WTC11 (cell line): ENCODE measurements around the gene PALMD. TPM values are rescaled to one million over a fixed set of nuclear protein-coding genes. Genes with fewer than 3 reads are reported as not detected.

Source experiments
- ATAC-seq: fragments of 200-7000 bp; cut with Tn5 transposase; 2 replicates; pipeline ENCODE4 v1.10.0; 2021; ENCODE audit warnings: mild to moderate bottlenecking, moderate library complexity
- CTCF ChIA-PET: fragments of 300-600 bp; sonication (Branson Sonifier 250); formaldehyde crosslinking; loops from one replicate; lab custom pipeline; 2021; ENCODE audit warnings: antibody characterized with exemption; lab: Charles Lee
- POLR2A ChIA-PET: fragments of 350-600 bp; sonication (Branson Sonifier 250); formaldehyde crosslinking; loops from one replicate; lab custom pipeline; 2021; ENCODE audit warnings: antibody characterized with exemption; lab: Charles Lee
- DNase-seq: peaks from one replicate; pipeline ENCODE4 v3.0.0; 2021; ENCODE audit warnings: low spot score
- H3K27ac Mint-ChIP-seq: 2 replicates; pipeline ENCODE4 v1.8.0; 2021; ENCODE audit warnings: mixed read lengths
- H3K27me3 Mint-ChIP-seq: 2 replicates; pipeline ENCODE4 v1.8.0; 2021; ENCODE audit warnings: low read depth, mild to moderate bottlenecking, moderate library complexity, mixed read lengths
- H3K36me3 Mint-ChIP-seq: 2 replicates; pipeline ENCODE4 v1.8.0; 2021; ENCODE audit warnings: mixed read lengths
- H3K4me1 Mint-ChIP-seq: 2 replicates; pipeline ENCODE4 v1.8.0; 2022; ENCODE audit warnings: mixed read lengths
- H3K4me3 Mint-ChIP-seq: 2 replicates; pipeline ENCODE4 v1.8.0; 2021; ENCODE audit warnings: mild to moderate bottlenecking, moderate library complexity, mixed read lengths
- H3K9me3 Mint-ChIP-seq: 2 replicates; pipeline ENCODE4 v1.8.0; 2021; ENCODE audit warnings: mixed read lengths
- AR ChIP-seq: fragments of 250-450 bp; sonication (Bioruptor Pico); IDR thresholded peaks from 2 replicates; pipeline ENCODE4 v1.9.0; 2021; ENCODE audit warnings: mild to moderate bottlenecking
- ATF1 ChIP-seq: sonication (generic); formaldehyde crosslinking; IDR thresholded peaks from 2 replicates; pipeline ENCODE4 v1.8.1; 2023; ENCODE audit warnings: mild to moderate bottlenecking, moderate library complexity, missing genetic modification reagents
- ATF3 ChIP-seq: sonication (generic); formaldehyde crosslinking; conservative IDR thresholded peaks from 2 replicates; pipeline ENCODE4 v1.8.1; 2022; ENCODE audit warnings: mild to moderate bottlenecking, missing genetic modification reagents
- EMX1 ChIP-seq: fragments of 250-450 bp; sonication (Bioruptor Pico); IDR thresholded peaks from 2 replicates; pipeline ENCODE4 v1.8.0; 2021; ENCODE audit warnings: mild to moderate bottlenecking
- ETV6 ChIP-seq: sonication (generic); formaldehyde crosslinking; IDR thresholded peaks from 2 replicates; pipeline ENCODE4 v1.8.1; 2022; ENCODE audit warnings: mild to moderate bottlenecking, missing genetic modification reagents
- FOXJ3 ChIP-seq: sonication (generic); formaldehyde crosslinking; IDR thresholded peaks from 2 replicates; pipeline ENCODE4 v1.9.0; 2021; ENCODE audit warnings: missing genetic modification reagents, mild to moderate bottlenecking, borderline replicate concordance
- FOXP4 ChIP-seq: sonication (generic); formaldehyde crosslinking; IDR thresholded peaks from 2 replicates; pipeline ENCODE4 v1.8.0; 2022; ENCODE audit warnings: mild to moderate bottlenecking, missing genetic modification reagents
- GTF2I ChIP-seq: fragments of 250-450 bp; sonication (Bioruptor Pico); conservative IDR thresholded peaks from 2 replicates; pipeline ENCODE4 v1.4.0; 2021; ENCODE audit warnings: mild to moderate bottlenecking
- NR1H2 ChIP-seq: sonication (generic); formaldehyde crosslinking; IDR thresholded peaks from 2 replicates; pipeline ENCODE4 v1.9.0; 2021; ENCODE audit warnings: mild to moderate bottlenecking, moderate library complexity, missing genetic modification reagents
- SP1 ChIP-seq: sonication (generic); formaldehyde crosslinking; conservative IDR thresholded peaks from 2 replicates; pipeline ENCODE4 v1.8.1; 2022; ENCODE audit warnings: missing genetic modification reagents
- ZNF138 ChIP-seq: sonication (generic); formaldehyde crosslinking; conservative IDR thresholded peaks from 2 replicates; pipeline ENCODE4 v1.8.1; 2022; ENCODE audit warnings: mild to moderate bottlenecking, moderate library complexity, missing genetic modification reagents
- ZNF219 ChIP-seq: sonication (generic); formaldehyde crosslinking; IDR thresholded peaks from 2 replicates; pipeline ENCODE4 v1.8.0; 2023; ENCODE audit warnings: missing genetic modification reagents, mild to moderate bottlenecking, borderline replicate concordance
- ZNF281 ChIP-seq: sonication (generic); formaldehyde crosslinking; IDR thresholded peaks from 2 replicates; pipeline ENCODE4 v1.8.0; 2023; ENCODE audit warnings: mild to moderate bottlenecking, missing genetic modification reagents
- ZNF423 ChIP-seq: fragments of 250-450 bp; sonication (Bioruptor Pico); IDR thresholded peaks from 2 replicates; pipeline ENCODE4 v2.1.2; 2022; ENCODE audit warnings: mild to moderate bottlenecking, moderate library complexity
- ZNF532 ChIP-seq: fragments of 250-450 bp; sonication (Bioruptor Pico); IDR thresholded peaks from 2 replicates; pipeline ENCODE4 v1.9.0; 2021; ENCODE audit warnings: mild to moderate bottlenecking, borderline replicate concordance
- total RNA-seq: library from RNA; stranded (reverse); gene quantifications from 3 replicates; pipeline ENCODE4 v1.2.3, GENCODE V29; 2021

The PALMD gene
- total RNA-seq, 1 experiment from 2014 or later: 0.07 TPM

- H3K4me1 Mint-ChIP-seq: peaks cover 16% of the 10 kb centered on the region
- DNase-seq (no peak), ATAC-seq (peak; percentile 39; the same call in 1 of the 2 replicates)
- H3K9me3 Mint-ChIP-seq: peaks cover 4% of the 10 kb centered on the region; the same call in 1 of the 2 replicates
- no peak overlapping the region for H3K4me3 Mint-ChIP-seq
- H3K27ac Mint-ChIP-seq: peak overlapping the region; percentile 19; the same call in 1 of the 2 replicates
- H3K27me3 Mint-ChIP-seq: no peaks in the 10 kb centered on the region
- ChIA-PET POLR2A (no interaction called here), CTCF (no interaction called here)
- no peak for TF ChIP-seq GTF2I
- TF ChIP-seq ZNF219 (CRISPR knock-in tag): no peak
- TF ChIP-seq ZNF532 (CRISPR knock-in tag): no peak
- no peak for TF ChIP-seq NR1H2 (CRISPR knock-in tag)
- no peak for TF ChIP-seq FOXP4 (CRISPR knock-in tag)
- no peak for TF ChIP-seq AR (CRISPR knock-in tag)
- TF ChIP-seq ZNF281 (CRISPR knock-in tag): no peak
- no peak for TF ChIP-seq ATF3
- no peak for TF ChIP-seq ETV6 (CRISPR knock-in tag)
- TF ChIP-seq ATF1: no peak
- TF ChIP-seq ZNF138 (CRISPR knock-in tag): no peak
- no peak for TF ChIP-seq EMX1 (CRISPR knock-in tag)
- no peak for TF ChIP-seq SP1 (CRISPR knock-in tag)
- no peak for TF ChIP-seq FOXJ3 (CRISPR knock-in tag)
- no peak for TF ChIP-seq ZNF423 (CRISPR knock-in tag)
- no peaks in the 10 kb centered on the region for H3K36me3 Mint-ChIP-seq
Observed at GRCh38 chr1:99621340-99621901, 24.5 kb upstream of the PALMD start.
